ENCODE data around the gene MAD1L1.

Gene MAD1L1

GRCh38 chr7:2201686-2202360 lies 30.9 kb downstream of the MAD1L1 start:
- no peak for DNase-seq (ENCODE audit: low read depth, low spot score)
- TF ChIP-seq POLR2AphosphoS5 (IDR thresholded peaks at IDR 0.05; ENCODE audit: borderline replicate concordance, low read depth, low read length) = no peak
- TF ChIP-seq EZH2 (IDR thresholded peaks at IDR 0.05) = no peak
- no peak for TF ChIP-seq FOXP2 (optimal IDR thresholded peaks at IDR 0.05; ENCODE audit: control extremely low read depth, extremely low read length, insufficient read depth)
- Histone ChIP-seq H3K36me3 (ENCODE audit: insufficient read depth, low read length) (peaks cover 4% of the 10 kb centered on the region; the same call in 1 of the 2 replicates), H3K9me3 (ENCODE audit: low read depth, low read length) (no peaks in the 10 kb centered on the region), H3K27ac (no peak overlapping the region), H3K9ac (ENCODE audit: insufficient read length) (no peak overlapping the region), H3K4me3 (no peak overlapping the region)

- Histone ChIP-seq H3K9ac (ENCODE audit: insufficient read length) (no peak overlapping the region), H3K27ac (no peak overlapping the region), H3K9me3 (ENCODE audit: low read depth, low read length) (no peaks in the 10 kb centered on the region), H3K4me3 (no peak overlapping the region), H3K36me3 (ENCODE audit: insufficient read depth, low read length) (peaks cover 10% of the 10 kb centered on the region; the same call in 1 of the 2 replicates)
- DNase-seq (ENCODE audit: low read depth, low spot score) = no peak
- no peak for TF ChIP-seq FOXP2 (optimal IDR thresholded peaks at IDR 0.05; ENCODE audit: control extremely low read depth, extremely low read length, insufficient read depth)
These were observed 31.6 kb downstream of the MAD1L1 start for GRCh38 chr7:2201128-2201527.

- H3K27ac ChIP-seq = no peak overlapping the region
- no peak for TF ChIP-seq FOXP2 (optimal IDR thresholded peaks at IDR 0.05; ENCODE audit: control extremely low read depth, extremely low read length, insufficient read depth)
- no peak for TF ChIP-seq EZH2 (IDR thresholded peaks at IDR 0.05)
- TF ChIP-seq POLR2AphosphoS5 (IDR thresholded peaks at IDR 0.05; ENCODE audit: borderline replicate concordance, low read depth, low read length) = no peak
- DNase-seq (ENCODE audit: low read depth, low spot score) = no peak
- H3K4me3 ChIP-seq = no peak overlapping the region
- no peaks in the 10 kb centered on the region for H3K9me3 ChIP-seq (ENCODE audit: low read depth, low read length)
- no peak overlapping the region for H3K9ac ChIP-seq (ENCODE audit: insufficient read length)
- peaks cover 16% of the 10 kb centered on the region for H3K36me3 ChIP-seq (ENCODE audit: insufficient read depth, low read length)
These were observed 32.2 kb downstream of the MAD1L1 start for GRCh38 chr7:2200584-2200980.

GRCh38 chr7:2199956-2200583 lies 32.7 kb downstream of the MAD1L1 start:
- Histone ChIP-seq H3K36me3 (ENCODE audit: insufficient read depth, low read length) (peaks cover 21% of the 10 kb centered on the region), H3K27ac (no peak overlapping the region), H3K9me3 (ENCODE audit: low read depth, low read length) (no peaks in the 10 kb centered on the region), H3K4me3 (no peak overlapping the region), H3K9ac (ENCODE audit: insufficient read length) (no peak overlapping the region)
- no peak for TF ChIP-seq FOXP2 (optimal IDR thresholded peaks at IDR 0.05; ENCODE audit: control extremely low read depth, extremely low read length, insufficient read depth)
- TF ChIP-seq POLR2AphosphoS5 (IDR thresholded peaks at IDR 0.05; ENCODE audit: borderline replicate concordance, low read depth, low read length) = no peak
- TF ChIP-seq EZH2 (IDR thresholded peaks at IDR 0.05) = no peak
- no peak for DNase-seq (ENCODE audit: low read depth, low spot score)

GRCh38 chr7:2199528-2199927 lies 33.2 kb downstream of the MAD1L1 start:
- Histone ChIP-seq H3K4me3 (no peak overlapping the region), H3K9me3 (ENCODE audit: low read depth, low read length) (no peaks in the 10 kb centered on the region), H3K36me3 (ENCODE audit: insufficient read depth, low read length) (peaks cover 21% of the 10 kb centered on the region), H3K27ac (no peak overlapping the region), H3K9ac (ENCODE audit: insufficient read length) (no peak overlapping the region)
- DNase-seq (ENCODE audit: low read depth, low spot score) = no peak
- TF ChIP-seq EZH2 (IDR thresholded peaks at IDR 0.05) (no peak), FOXP2 (optimal IDR thresholded peaks at IDR 0.05; ENCODE audit: control extremely low read depth, extremely low read length, insufficient read depth) (no peak), POLR2AphosphoS5 (IDR thresholded peaks at IDR 0.05; ENCODE audit: borderline replicate concordance, low read depth, low read length) (no peak)

- no peak overlapping the region for H3K4me3 ChIP-seq
- H3K36me3 ChIP-seq (ENCODE audit: insufficient read depth, low read length) = peaks cover 21% of the 10 kb centered on the region
- TF ChIP-seq POLR2AphosphoS5 (IDR thresholded peaks at IDR 0.05; ENCODE audit: borderline replicate concordance, low read depth, low read length) (no peak), EZH2 (IDR thresholded peaks at IDR 0.05) (no peak), FOXP2 (optimal IDR thresholded peaks at IDR 0.05; ENCODE audit: control extremely low read depth, extremely low read length, insufficient read depth) (no peak)
These were observed 34.0 kb downstream of the MAD1L1 start for GRCh38 chr7:2198760-2199159.

GRCh38 chr7:2198206-2198605 lies 34.5 kb downstream of the MAD1L1 start:
- TF ChIP-seq FOXP2 (optimal IDR thresholded peaks at IDR 0.05; ENCODE audit: control extremely low read depth, extremely low read length, insufficient read depth) (no peak), EZH2 (IDR thresholded peaks at IDR 0.05) (no peak)
- DNase-seq (ENCODE audit: low read depth, low spot score) = no peak
- Histone ChIP-seq H3K9ac (ENCODE audit: insufficient read length) (no peak overlapping the region), H3K27ac (no peak overlapping the region), H3K36me3 (ENCODE audit: insufficient read depth, low read length) (peaks cover 21% of the 10 kb centered on the region), H3K4me3 (no peak overlapping the region), H3K9me3 (ENCODE audit: low read depth, low read length) (no peaks in the 10 kb centered on the region)

More at GRCh38 chr7:2198760-2199159, 34.0 kb downstream of the MAD1L1 start:
- Histone ChIP-seq H3K9ac (ENCODE audit: insufficient read length) (no peak overlapping the region), H3K27ac (no peak overlapping the region), H3K9me3 (ENCODE audit: low read depth, low read length) (no peaks in the 10 kb centered on the region)
- DNase-seq (ENCODE audit: low read depth, low spot score) = no peak

- no peak overlapping the region for H3K27ac ChIP-seq
- no peaks in the 10 kb centered on the region for H3K9me3 ChIP-seq (ENCODE audit: low read depth, low read length)
- no peak overlapping the region for H3K4me3 ChIP-seq
- peaks cover 21% of the 10 kb centered on the region for H3K36me3 ChIP-seq (ENCODE audit: insufficient read depth, low read length)
- H3K9ac ChIP-seq (ENCODE audit: insufficient read length) = no peak overlapping the region
- TF ChIP-seq EZH2 (IDR thresholded peaks at IDR 0.05) (no peak), FOXP2 (optimal IDR thresholded peaks at IDR 0.05; ENCODE audit: control extremely low read depth, extremely low read length, insufficient read depth) (no peak), POLR2AphosphoS5 (IDR thresholded peaks at IDR 0.05; ENCODE audit: borderline replicate concordance, low read depth, low read length) (no peak)
- DNase-seq (ENCODE audit: low read depth, low spot score) = no peak
These were observed 35.1 kb downstream of the MAD1L1 start for GRCh38 chr7:2197436-2198155.
